GM12891 (cell line): ENCODE results near the gene MYO18A.

Source experiments
- PAX5 ChIP-seq: IDR thresholded peaks from 2 replicates; pipeline ENCODE4 v1.6.1; 2011; ENCODE audit warnings: low read length, moderate library complexity, mild to moderate bottlenecking; ENCODE audit not compliant: insufficient read depth, severe bottlenecking
- POLR2A ChIP-seq: IDR thresholded peaks from 2 replicates; pipeline ENCODE4 v1.6.1; 2011; ENCODE audit warnings: low read depth, low read length, control low read depth
- POLR2AphosphoS5 ChIP-seq: IDR thresholded peaks from 2 replicates; pipeline ENCODE4 v1.6.1; 2011; ENCODE audit warnings: low read depth, low read length, control low read depth
- POU2F2 ChIP-seq: IDR thresholded peaks from 2 replicates; pipeline ENCODE4 v1.6.1; 2011; ENCODE audit warnings: low read depth, mild to moderate bottlenecking, control low read depth, low read length, moderate library complexity
- SPI1 ChIP-seq: IDR thresholded peaks from 2 replicates; pipeline ENCODE4 v1.6.1; 2011; ENCODE audit warnings: low read depth, low read length, control low read depth
- TAF1 ChIP-seq: IDR thresholded peaks from 2 replicates; pipeline ENCODE4 v1.6.1; 2011; ENCODE audit warnings: low read depth, low read length, control low read depth

GRCh38 chr17:29050176-29050575, 130.0 kb downstream of the MYO18A start:
- TF ChIP-seq TAF1 (no peak), POLR2AphosphoS5 (no peak), POLR2A (no peak), POU2F2 (no peak), SPI1 (no peak), PAX5 (no peak)
